Measurements from ENCODE around the gene PHF24.

Gene PHF24

DNA sequence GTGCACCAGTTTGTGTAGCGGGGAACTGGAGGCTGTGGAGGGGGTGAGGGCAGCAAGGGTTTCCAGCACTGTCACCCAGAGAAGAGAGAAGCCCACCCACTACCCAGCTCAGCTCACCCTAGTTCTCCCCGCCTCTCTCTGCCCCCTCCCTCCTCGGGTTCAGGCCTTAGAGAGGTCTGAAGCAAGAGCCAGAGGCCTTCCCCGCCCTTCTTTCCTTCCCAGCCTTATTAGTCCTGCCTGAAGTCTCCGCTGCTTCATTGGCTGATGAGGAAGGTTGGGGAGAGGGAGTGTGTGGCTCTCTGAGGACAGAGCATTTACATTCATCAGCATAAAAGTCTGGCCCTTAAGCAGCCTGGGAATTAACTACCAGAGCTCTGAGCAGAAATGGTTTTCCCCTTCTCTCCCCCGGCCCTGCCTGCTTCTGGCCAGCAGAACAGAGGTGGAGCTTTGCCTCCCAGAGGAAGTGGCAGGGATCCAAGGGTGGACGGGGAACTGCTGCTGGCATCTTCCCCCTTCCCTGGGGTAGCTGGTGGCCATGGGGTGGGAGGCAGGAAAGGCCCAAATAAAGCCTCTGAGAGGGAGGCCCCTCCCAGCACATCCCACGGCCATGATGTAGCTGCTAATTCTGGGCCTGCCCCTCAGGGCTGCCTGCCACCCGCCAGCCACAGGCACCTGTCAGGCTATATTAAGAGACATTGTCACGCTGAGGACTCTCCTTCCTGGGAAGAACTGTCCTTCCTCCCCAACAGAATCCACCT, 35.6 kb downstream of the PHF24 start:
- peak; percentile 79 for DNase-seq (ENCODE audit: low read depth)
- TF ChIP-seq CTCF (conservative IDR thresholded peaks at IDR 0.05; ENCODE audit: low read depth, low read length), result no peak
- no peak overlapping the region for H3K4me3 ChIP-seq (ENCODE audit: low read depth, low read length)

- TF ChIP-seq CTCF (conservative IDR thresholded peaks at IDR 0.05; ENCODE audit: low read depth, low read length), result peak; percentile 68
- peak; percentile 60 for DNase-seq (ENCODE audit: low read depth)
- H3K4me3 ChIP-seq (ENCODE audit: low read depth, low read length), result no peak overlapping the region
These were observed 36.3 kb downstream of the PHF24 start for GRCh38 chr9:34994260-34994899.

DNA sequence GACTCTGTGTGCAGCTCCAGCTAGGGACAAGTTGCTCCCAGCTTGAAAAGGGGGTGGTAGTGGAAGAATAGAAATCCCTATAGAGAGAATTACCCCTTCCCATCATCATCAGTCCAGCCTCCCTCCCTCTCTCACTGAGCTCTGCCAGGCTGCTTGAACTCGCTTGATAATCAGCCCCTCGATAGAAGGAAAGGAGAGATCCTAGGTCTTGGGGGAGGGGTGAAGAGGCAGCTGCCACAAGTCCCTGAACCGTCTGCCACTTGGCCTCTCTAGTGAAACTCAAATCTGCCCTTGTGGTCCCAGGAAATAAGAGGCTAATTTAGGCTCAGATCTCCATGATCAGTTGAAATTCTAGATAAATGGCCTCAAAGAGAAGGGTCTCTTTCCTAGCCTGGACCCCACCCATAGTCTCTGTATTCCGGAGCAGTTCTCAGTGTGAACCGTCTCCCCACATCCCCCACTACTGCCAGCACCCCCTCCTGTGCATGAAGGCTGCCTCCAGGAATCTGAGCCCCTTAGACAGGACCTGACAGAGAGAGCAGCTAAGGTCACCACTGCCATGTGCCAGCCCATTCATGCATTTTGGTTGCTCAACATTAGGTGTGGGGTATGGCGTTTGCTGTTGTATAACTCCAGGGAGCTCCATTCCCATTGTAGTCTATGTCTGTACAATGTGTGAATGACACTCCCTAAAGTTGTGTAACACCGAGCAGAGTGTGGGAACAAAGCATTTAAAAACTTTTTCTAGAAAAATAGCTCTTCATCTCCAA, 37.0 kb downstream of the PHF24 start:
- no peak for TF ChIP-seq CTCF (conservative IDR thresholded peaks at IDR 0.05; ENCODE audit: low read depth, low read length)
- peak; percentile 65 for DNase-seq (ENCODE audit: low read depth)

GRCh38 chr9:34995670-34996060, 37.6 kb downstream of the PHF24 start:
- peak; percentile 36 for DNase-seq (ENCODE audit: low read depth)
- no peak overlapping the region for H3K4me3 ChIP-seq (ENCODE audit: low read depth, low read length)
- TF ChIP-seq CTCF (conservative IDR thresholded peaks at IDR 0.05; ENCODE audit: low read depth, low read length), result no peak

More for the DNA sequence above, 37.0 kb downstream of the PHF24 start:
- no peak overlapping the region for H3K4me3 ChIP-seq (ENCODE audit: low read depth, low read length)

DNA sequence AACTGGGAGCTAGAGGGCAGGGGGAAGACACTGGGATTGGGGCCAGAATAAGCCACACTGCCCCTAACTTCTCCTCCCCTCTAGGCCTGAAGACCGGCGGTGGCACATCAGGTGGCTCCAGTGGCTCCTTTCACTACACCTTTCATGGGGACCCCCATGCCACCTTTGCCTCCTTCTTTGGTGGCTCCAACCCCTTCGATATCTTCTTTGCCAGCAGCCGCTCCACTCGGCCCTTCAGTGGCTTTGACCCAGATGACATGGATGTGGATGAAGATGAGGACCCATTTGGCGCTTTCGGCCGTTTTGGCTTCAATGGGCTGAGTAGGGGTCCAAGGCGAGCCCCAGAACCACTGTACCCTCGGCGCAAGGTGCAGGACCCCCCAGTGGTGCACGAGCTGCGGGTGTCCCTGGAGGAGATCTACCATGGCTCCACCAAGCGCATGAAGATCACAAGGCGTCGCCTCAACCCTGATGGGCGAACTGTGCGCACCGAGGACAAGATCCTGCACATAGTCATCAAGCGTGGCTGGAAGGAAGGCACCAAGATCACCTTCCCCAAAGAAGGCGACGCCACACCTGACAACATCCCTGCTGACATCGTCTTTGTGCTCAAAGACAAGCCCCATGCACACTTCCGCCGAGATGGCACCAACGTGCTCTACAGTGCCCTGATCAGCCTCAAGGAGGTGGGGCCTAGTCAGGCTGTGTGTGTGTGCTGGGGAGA, 38.3 kb downstream of the PHF24 start:
- no peak overlapping the region for H3K4me3 ChIP-seq (ENCODE audit: low read depth, low read length)
- no peak for TF ChIP-seq CTCF (conservative IDR thresholded peaks at IDR 0.05; ENCODE audit: low read depth, low read length)
- DNase-seq (ENCODE audit: low read depth), result no peak

DNA sequence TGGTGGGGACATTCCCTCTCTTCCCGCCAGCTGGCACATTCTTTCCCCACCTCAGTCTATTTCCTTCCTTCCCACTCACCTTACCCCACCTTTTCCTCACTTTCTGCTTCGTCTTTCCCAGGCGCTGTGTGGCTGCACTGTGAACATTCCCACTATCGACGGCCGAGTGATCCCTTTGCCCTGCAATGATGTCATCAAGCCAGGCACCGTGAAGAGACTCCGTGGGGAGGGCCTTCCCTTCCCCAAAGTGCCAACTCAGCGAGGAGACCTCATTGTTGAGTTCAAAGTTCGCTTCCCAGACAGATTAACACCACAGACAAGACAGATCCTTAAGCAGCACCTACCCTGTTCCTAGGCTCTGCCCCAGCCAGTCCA, 38.8 kb downstream of the PHF24 start:
- DNase-seq (ENCODE audit: low read depth), result no peak
- H3K4me3 ChIP-seq (ENCODE audit: low read depth, low read length), result no peak overlapping the region
- no peak for TF ChIP-seq CTCF (conservative IDR thresholded peaks at IDR 0.05; ENCODE audit: low read depth, low read length)

All from choroid plexus epithelial cell (primary cell).